Measurements from ENCODE around the gene IVL. TPM values are rescaled to one million over a fixed set of nuclear protein-coding genes. Genes with fewer than 3 reads are reported as not detected.

Gene IVL
- total RNA-seq, 1 donor from 2014 or later: not detected

DNA sequence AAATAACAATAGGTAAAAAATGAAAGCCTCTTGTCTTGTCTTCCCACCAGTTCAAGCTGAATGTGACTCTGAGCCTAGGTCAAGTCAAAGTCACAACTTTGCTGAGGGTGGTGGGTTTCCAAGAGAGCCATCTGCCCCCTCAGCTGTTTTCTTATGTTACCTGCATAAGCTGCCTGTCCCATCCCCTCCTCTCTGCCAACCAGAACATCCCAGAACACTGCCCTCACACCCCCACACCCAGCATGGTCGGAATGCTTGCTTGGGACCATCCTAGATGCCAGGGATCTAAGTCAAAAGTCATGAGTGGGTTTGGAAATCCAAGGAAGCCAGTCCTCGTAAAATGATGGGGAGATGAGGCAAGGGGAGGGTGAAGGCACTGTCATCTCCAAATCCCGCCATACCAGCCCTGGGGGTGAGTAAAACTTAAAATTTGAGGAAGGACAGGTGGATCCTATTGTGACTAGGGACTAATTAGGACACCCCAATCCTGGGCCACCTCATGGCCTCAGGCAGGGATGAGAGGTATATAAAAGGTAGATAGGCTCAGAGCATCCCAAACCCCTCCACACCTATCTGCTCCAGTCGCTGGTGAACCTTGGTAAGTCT is 38.4 kb downstream of the IVL start, which contains the start of gene SPRR5:
SPRR5 (plus strand) TSS at position 556 of the 606 bp plus-strand sequence. CDS start 1,349 bp downstream, outside the sequence.
- no peak for DNase-seq (ENCODE audit: low read depth in 2 of 2)

DNA sequence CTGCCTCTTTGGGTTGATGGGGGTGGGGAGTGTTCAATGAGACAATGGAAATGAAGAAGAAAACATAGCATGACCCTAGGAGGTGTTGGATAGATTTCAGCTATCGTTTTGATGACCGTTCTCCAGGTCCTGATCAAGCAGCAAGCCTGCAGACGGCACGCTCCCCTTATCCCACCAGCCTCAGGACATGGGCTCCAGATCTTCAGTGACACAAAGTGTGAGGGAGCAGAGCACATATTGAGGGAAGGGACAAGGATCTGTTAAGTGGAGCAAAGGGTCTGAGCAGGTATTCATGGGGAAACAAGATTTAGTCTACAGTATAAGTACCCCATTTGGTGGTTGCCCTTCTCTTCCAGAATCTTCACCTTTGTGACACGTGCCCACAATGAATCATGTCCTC is 43.4 kb downstream of the IVL start:
- no peak for DNase-seq (ENCODE audit: low read depth in 2 of 2)

DNA sequence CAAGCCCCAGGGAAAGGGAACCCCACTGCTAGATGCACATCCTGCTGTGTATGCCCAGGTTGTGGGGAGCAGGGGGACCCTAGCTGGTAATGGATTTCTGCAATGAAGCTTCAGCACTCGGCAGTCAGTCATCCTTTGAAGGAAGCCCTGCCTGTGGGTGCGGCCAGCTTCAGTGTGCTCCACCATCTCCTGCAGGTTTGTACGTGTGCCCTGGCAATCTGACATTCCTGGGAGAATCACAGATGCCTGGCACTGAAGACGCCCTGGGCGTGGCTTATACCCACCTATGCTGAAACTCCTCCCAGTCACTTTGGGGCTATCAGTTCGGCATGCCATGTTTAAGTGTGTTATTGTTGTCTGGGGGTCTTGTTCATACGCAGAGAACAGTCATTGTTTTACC is 45.4 kb downstream of the IVL start:
- no peak for DNase-seq (ENCODE audit: low read depth in 2 of 2)

- no peak for DNase-seq (ENCODE audit: low read depth in 2 of 2)
Observed at GRCh38 chr1:152954436-152954835, 46.1 kb downstream of the IVL start.

GRCh38 chr1:152957561-152957960 is 49.2 kb downstream of the IVL start:
- DNase-seq (ENCODE audit: low read depth in 2 of 2): no peak

DNA sequence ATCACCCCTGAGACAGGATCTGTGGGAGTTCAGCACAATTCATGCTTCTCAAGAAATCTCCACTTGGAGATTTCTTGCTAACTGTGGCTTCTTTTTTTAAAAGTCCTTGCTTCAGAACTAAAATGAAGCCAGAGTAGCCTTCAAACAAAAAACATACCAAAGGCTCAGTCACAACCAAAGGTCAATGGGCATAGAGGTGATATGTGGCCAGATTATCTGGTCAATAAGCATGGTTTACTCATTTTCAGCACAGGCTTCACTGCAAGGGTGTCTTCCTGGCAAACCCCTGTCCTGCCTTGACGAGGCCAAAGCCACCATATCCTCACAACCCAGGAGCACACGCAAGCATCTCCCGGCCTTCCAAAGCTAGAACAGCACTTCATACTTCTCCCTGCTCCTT is 50.9 kb downstream of the IVL start:
- no peak for DNase-seq (ENCODE audit: low read depth in 2 of 2)

DNA sequence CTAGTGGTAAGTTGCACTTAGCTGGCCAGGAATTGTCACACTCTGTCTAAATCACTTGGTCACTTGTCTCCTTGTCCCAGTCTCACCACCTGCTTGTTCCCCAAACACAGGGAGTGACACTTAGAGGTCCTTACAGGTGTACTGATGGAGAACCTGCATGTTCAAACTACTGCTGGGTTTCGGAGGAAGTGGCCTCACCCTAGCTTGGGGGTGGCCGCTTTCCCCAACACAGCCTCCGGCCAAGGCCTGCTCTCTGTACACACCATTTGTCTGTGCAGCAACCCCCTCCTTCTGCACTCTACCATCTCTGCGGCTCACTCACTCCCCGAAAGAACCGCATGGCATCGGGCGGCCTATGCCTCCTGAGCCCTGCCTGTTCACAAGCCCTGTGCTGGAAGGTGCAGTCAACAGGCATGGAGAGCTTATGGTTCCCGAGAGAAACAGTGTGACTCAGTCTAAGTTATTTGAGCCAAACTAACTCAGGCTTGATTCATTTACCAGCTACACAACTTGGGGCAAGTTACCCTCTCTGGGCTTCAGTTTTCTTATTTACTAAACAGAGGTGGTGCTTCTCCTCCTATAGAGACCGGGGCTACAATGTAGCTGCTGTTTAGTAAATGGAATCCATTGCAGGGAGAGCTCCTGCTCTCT is 51.6 kb downstream of the IVL start:
- DNase-seq (ENCODE audit: low read depth in 2 of 2): no peak

DNA sequence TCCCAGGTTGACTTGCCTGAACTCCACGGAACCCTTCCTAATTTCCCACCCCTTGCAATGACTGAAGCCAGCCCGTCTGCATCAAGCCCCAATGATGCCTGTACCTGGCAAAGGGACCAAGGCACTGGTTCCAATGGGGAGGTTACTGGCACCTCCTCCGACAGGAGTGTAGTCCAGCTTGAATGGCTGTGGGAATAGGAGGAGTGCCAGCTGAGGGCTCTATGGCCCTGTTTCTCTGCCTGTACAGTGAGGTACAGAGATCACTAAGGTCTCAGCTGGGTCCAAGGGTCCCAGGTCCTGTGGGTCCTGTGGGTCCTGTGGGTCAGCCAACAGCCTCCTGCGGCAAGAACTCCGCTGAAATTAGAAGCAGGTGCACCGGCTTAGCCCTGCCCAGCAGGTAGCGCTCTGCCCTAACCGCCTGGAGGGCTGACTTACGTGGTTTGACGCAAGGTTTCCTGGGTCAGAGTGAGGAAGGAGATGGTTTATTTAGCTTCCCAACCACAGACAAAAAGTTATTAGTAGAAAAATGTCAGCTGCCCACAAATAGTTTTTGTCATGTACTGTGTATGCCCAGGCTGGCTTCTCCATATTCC is 52.2 kb downstream of the IVL start:
- no peak for DNase-seq (ENCODE audit: low read depth in 2 of 2)

Other genes starting within 250 kb of the IVL start
- not detected in 2 replicates for gene LCE2D, start 245.2 kb upstream of the IVL start, total RNA-seq
- not detected in 2 replicates for gene LCE2C, start 233.3 kb upstream of the IVL start, total RNA-seq
- not detected in 2 replicates for gene LCE2B, start 222.4 kb upstream of the IVL start, total RNA-seq
- gene LCE2A, start 210.2 kb upstream of the IVL start, total RNA-seq: not detected in 2 replicates
- gene LCE4A, start 200.4 kb upstream of the IVL start, total RNA-seq: not detected in 2 replicates
- not detected in 2 replicates for gene KPRP, start 150.5 kb upstream of the IVL start, total RNA-seq
- gene LCE1F, start 133.4 kb upstream of the IVL start, total RNA-seq: not detected in 2 replicates
- not detected in 2 replicates for gene LCE1E, start 122.3 kb upstream of the IVL start, total RNA-seq
- gene LCE1D, start 111.8 kb upstream of the IVL start, total RNA-seq: not detected in 2 replicates
- not detected in 2 replicates for gene LCE1C, start 101.9 kb upstream of the IVL start, total RNA-seq
- not detected in 2 replicates for gene LCE1B, start 96.6 kb upstream of the IVL start, total RNA-seq
- gene LCE1A, start 81.1 kb upstream of the IVL start, total RNA-seq: not detected in 2 replicates
- gene LCE6A, start 65.7 kb upstream of the IVL start, total RNA-seq: not detected in 2 replicates
- not detected in 2 replicates for gene LCE7A, start 48.5 kb upstream of the IVL start, total RNA-seq
- gene SMCP, start 30.2 kb upstream of the IVL start, total RNA-seq: not detected in 2 replicates
- not detected in 2 replicates for gene SPRR5, start 38.7 kb downstream of the IVL start, total RNA-seq
- gene SPRR4, start 62.1 kb downstream of the IVL start, total RNA-seq: not detected in 2 replicates
- gene SPRR1A, start 75.5 kb downstream of the IVL start, total RNA-seq: not detected in 2 replicates
- gene SPRR3, start 93.2 kb downstream of the IVL start, total RNA-seq: not detected in 2 replicates
- gene SPRR1B, start 122.7 kb downstream of the IVL start, total RNA-seq: not detected in 2 replicates
- gene SPRR2D, start 132.6 kb downstream of the IVL start, total RNA-seq: not detected in 2 replicates
- not detected in 2 replicates for gene SPRR2A, start 149.0 kb downstream of the IVL start, total RNA-seq
- not detected in 2 replicates for gene SPRR2B, start 163.1 kb downstream of the IVL start, total RNA-seq
- not detected in 2 replicates for gene SPRR2E, start 186.0 kb downstream of the IVL start, total RNA-seq
- gene SPRR2F, start 205.0 kb downstream of the IVL start, total RNA-seq: not detected in 2 replicates
- gene SPRR2G, start 242.3 kb downstream of the IVL start, total RNA-seq: not detected in 2 replicates

Data from dermis microvascular lymphatic vessel endothelial cell (primary cell).